Measurements from ENCODE around the gene JMJD1C.
A peak's percentile ranks its signal among the peaks of the same experiment; 100 is the strongest.

JMJD1C gene

DNA sequence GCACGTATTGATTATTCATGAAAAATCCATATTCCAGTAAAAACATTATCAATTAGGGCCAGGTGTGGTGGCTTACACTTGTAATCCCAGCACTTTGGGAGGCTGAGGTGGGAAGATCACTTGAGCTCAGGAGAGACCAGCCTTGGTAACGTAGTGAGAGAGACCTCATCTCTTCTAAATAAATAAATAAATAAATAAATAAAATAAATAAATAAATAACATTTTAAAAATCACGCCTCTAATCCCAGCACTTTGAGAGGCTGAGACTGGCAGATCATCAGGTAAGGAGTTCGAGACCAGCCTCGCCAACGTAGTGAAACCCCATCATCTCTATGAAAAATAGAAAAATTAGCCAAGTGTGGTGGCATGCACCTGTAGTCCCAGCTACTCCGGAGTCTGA is 300.5 kb downstream of the JMJD1C start:
- ChIA-PET CTCF (interaction anchor here (0.7 to 6.9 kb wide), 7 partner anchors 16 to 603 kb away, joined by 3 to 75 read pairs (median 3); no protein-coding TSS in a partner anchor), POLR2A (no interaction called here)
- Histone ChIP-seq H3K4me1 (ENCODE audit: control insufficient read depth, insufficient read depth, low read length) (peaks cover 8% of the 10 kb centered on the region), H3K27ac (ENCODE audit: extremely low read depth, low read depth, low read length) (no peak overlapping the region), H3K4me3 (ENCODE audit: low read depth, low read length) (no peak overlapping the region), H3K9me3 (ENCODE audit: control insufficient read depth, insufficient read depth, low read depth, low read length) (no peaks in the 10 kb centered on the region), H3K36me3 (ENCODE audit: control insufficient read depth in 2 of 2, insufficient read depth in 1 of 2, low read length in 2 of 2) (peaks cover 0 to 35% of the 10 kb centered on the region in 2 experiments; a peak in 1 of 3 replicates)
- peak; percentile 61 for TF ChIP-seq ZNF629 (tag by site-specific recombination; IDR thresholded peaks at IDR 0.05)
- TF ChIP-seq, protein P1, sequence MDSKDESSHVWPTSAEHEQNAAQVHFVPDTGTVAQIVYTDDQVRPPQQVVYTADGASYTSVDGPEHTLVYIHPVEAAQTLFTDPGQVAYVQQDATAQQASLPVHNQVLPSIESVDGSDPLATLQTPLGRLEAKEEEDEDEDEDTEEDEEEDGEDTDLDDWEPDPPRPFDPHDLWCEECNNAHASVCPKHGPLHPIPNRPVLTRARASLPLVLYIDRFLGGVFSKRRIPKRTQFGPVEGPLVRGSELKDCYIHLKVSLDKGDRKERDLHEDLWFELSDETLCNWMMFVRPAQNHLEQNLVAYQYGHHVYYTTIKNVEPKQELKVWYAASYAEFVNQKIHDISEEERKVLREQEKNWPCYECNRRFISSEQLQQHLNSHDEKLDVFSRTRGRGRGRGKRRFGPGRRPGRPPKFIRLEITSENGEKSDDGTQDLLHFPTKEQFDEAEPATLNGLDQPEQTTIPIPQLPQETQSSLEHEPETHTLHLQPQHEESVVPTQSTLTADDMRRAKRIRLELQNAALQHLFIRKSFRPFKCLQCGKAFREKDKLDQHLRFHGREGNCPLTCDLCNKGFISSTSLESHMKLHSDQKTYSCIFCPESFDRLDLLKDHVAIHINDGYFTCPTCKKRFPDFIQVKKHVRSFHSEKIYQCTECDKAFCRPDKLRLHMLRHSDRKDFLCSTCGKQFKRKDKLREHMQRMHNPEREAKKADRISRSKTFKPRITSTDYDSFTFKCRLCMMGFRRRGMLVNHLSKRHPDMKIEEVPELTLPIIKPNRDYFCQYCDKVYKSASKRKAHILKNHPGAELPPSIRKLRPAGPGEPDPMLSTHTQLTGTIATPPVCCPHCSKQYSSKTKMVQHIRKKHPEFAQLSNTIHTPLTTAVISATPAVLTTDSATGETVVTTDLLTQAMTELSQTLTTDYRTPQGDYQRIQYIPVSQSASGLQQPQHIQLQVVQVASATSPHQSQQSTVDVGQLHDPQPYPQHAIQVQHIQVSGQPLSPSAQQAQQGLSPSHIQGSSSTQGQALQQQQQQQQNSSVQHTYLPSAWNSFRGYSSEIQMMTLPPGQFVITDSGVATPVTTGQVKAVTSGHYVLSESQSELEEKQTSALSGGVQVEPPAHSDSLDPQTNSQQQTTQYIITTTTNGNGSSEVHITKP (tag by site-specific recombination; IDR thresholded peaks at IDR 0.05), result no peak
- TF ChIP-seq, protein P2, sequence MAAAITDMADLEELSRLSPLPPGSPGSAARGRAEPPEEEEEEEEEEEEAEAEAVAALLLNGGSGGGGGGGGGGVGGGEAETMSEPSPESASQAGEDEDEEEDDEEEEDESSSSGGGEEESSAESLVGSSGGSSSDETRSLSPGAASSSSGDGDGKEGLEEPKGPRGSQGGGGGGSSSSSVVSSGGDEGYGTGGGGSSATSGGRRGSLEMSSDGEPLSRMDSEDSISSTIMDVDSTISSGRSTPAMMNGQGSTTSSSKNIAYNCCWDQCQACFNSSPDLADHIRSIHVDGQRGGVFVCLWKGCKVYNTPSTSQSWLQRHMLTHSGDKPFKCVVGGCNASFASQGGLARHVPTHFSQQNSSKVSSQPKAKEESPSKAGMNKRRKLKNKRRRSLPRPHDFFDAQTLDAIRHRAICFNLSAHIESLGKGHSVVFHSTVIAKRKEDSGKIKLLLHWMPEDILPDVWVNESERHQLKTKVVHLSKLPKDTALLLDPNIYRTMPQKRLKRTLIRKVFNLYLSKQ (tag by site-specific recombination; IDR thresholded peaks at IDR 0.05; ENCODE audit: borderline replicate concordance), result 0 out of 2 replicates have a peak, but pooled peaks have one; percentile 24
- TF ChIP-seq, protein P3, sequence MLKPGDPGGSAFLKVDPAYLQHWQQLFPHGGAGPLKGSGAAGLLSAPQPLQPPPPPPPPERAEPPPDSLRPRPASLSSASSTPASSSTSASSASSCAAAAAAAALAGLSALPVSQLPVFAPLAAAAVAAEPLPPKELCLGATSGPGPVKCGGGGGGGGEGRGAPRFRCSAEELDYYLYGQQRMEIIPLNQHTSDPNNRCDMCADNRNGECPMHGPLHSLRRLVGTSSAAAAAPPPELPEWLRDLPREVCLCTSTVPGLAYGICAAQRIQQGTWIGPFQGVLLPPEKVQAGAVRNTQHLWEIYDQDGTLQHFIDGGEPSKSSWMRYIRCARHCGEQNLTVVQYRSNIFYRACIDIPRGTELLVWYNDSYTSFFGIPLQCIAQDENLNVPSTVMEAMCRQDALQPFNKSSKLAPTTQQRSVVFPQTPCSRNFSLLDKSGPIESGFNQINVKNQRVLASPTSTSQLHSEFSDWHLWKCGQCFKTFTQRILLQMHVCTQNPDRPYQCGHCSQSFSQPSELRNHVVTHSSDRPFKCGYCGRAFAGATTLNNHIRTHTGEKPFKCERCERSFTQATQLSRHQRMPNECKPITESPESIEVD (tag by site-specific recombination; IDR thresholded peaks at IDR 0.05), result no peak
- TF ChIP-seq ZNF529 (tag by site-specific recombination; IDR thresholded peaks at IDR 0.05; ENCODE audit: insufficient replicate concordance), result peak; percentile 20
- TF ChIP-seq ZNF138 (tag by site-specific recombination; IDR thresholded peaks at IDR 0.05; ENCODE audit: borderline replicate concordance), result 0 out of 2 replicates have a peak, but pooled peaks have one; percentile 66
- peak; percentile 83 for TF ChIP-seq ZNF555 (tag by site-specific recombination; conservative IDR thresholded peaks at IDR 0.05)
- TF ChIP-seq ZNF510 (tag by site-specific recombination; IDR thresholded peaks at IDR 0.05; ENCODE audit: insufficient replicate concordance), result peak; percentile 85
- TF ChIP-seq, protein P4, sequence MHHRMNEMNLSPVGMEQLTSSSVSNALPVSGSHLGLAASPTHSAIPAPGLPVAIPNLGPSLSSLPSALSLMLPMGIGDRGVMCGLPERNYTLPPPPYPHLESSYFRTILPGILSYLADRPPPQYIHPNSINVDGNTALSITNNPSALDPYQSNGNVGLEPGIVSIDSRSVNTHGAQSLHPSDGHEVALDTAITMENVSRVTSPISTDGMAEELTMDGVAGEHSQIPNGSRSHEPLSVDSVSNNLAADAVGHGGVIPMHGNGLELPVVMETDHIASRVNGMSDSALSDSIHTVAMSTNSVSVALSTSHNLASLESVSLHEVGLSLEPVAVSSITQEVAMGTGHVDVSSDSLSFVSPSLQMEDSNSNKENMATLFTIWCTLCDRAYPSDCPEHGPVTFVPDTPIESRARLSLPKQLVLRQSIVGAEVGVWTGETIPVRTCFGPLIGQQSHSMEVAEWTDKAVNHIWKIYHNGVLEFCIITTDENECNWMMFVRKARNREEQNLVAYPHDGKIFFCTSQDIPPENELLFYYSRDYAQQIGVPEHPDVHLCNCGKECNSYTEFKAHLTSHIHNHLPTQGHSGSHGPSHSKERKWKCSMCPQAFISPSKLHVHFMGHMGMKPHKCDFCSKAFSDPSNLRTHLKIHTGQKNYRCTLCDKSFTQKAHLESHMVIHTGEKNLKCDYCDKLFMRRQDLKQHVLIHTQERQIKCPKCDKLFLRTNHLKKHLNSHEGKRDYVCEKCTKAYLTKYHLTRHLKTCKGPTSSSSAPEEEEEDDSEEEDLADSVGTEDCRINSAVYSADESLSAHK (tag by site-specific recombination; IDR thresholded peaks at IDR 0.05), result no peak
- TF ChIP-seq, protein P5, sequence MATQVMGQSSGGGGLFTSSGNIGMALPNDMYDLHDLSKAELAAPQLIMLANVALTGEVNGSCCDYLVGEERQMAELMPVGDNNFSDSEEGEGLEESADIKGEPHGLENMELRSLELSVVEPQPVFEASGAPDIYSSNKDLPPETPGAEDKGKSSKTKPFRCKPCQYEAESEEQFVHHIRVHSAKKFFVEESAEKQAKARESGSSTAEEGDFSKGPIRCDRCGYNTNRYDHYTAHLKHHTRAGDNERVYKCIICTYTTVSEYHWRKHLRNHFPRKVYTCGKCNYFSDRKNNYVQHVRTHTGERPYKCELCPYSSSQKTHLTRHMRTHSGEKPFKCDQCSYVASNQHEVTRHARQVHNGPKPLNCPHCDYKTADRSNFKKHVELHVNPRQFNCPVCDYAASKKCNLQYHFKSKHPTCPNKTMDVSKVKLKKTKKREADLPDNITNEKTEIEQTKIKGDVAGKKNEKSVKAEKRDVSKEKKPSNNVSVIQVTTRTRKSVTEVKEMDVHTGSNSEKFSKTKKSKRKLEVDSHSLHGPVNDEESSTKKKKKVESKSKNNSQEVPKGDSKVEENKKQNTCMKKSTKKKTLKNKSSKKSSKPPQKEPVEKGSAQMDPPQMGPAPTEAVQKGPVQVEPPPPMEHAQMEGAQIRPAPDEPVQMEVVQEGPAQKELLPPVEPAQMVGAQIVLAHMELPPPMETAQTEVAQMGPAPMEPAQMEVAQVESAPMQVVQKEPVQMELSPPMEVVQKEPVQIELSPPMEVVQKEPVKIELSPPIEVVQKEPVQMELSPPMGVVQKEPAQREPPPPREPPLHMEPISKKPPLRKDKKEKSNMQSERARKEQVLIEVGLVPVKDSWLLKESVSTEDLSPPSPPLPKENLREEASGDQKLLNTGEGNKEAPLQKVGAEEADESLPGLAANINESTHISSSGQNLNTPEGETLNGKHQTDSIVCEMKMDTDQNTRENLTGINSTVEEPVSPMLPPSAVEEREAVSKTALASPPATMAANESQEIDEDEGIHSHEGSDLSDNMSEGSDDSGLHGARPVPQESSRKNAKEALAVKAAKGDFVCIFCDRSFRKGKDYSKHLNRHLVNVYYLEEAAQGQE (tag by site-specific recombination; IDR thresholded peaks at IDR 0.05), result peak; percentile 58; the same call in 1 of the 2 replicates
- peak; percentile 59; the same call in 1 of the 2 replicates for TF ChIP-seq ZNF354C (tag by site-specific recombination; IDR thresholded peaks at IDR 0.05; ENCODE audit: borderline replicate concordance, low read depth)
- TF ChIP-seq ZNF114 (tag by site-specific recombination; IDR thresholded peaks at IDR 0.05), result no peak
- peak; percentile 16; the same call in 1 of the 2 replicates for TF ChIP-seq ZNF341 (tag by site-specific recombination; IDR thresholded peaks at IDR 0.05; ENCODE audit: low read depth)
- 0 out of 2 replicates have a peak, but pooled peaks have one; percentile 47 for TF ChIP-seq GFI1B (tag by site-specific recombination; IDR thresholded peaks at IDR 0.05)
- TF ChIP-seq ZNF560 (tag by site-specific recombination; IDR thresholded peaks at IDR 0.05; ENCODE audit: borderline replicate concordance), result peak; percentile 80; the same call in 1 of the 2 replicates
- TF ChIP-seq SP3 (tag by site-specific recombination; IDR thresholded peaks at IDR 0.05), result 0 out of 2 replicates have a peak, but pooled peaks have one; percentile 26
- no peak for TF ChIP-seq ZFP69B (tag by site-specific recombination; IDR thresholded peaks at IDR 0.05)
- 0 out of 2 replicates have a peak, but pooled peaks have one; percentile 29 for TF ChIP-seq ZNF501 (tag by site-specific recombination; IDR thresholded peaks at IDR 0.05)
- peak; percentile 47; the same call in 1 of the 2 replicates for TF ChIP-seq ZXDB (tag by site-specific recombination; IDR thresholded peaks at IDR 0.05)
- peak; percentile 86 for TF ChIP-seq ZNF426 (tag by site-specific recombination; IDR thresholded peaks at IDR 0.05)
- TF ChIP-seq, protein P6, sequence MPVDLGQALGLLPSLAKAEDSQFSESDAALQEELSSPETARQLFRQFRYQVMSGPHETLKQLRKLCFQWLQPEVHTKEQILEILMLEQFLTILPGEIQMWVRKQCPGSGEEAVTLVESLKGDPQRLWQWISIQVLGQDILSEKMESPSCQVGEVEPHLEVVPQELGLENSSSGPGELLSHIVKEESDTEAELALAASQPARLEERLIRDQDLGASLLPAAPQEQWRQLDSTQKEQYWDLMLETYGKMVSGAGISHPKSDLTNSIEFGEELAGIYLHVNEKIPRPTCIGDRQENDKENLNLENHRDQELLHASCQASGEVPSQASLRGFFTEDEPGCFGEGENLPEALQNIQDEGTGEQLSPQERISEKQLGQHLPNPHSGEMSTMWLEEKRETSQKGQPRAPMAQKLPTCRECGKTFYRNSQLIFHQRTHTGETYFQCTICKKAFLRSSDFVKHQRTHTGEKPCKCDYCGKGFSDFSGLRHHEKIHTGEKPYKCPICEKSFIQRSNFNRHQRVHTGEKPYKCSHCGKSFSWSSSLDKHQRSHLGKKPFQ (tag by site-specific recombination; IDR thresholded peaks at IDR 0.05), result no peak
- TF ChIP-seq ZBTB8A (tag by site-specific recombination; IDR thresholded peaks at IDR 0.05), result peak; percentile 64

Measured in HEK293 (cell line).